Activated naive CD4-positive, alpha-beta T cell treated with anti-CD3 and anti-CD28 coated beads, Interleukin-2, amount 50 U/mL, for 16 hours (primary cell): ENCODE data around the gene IL11.

Source experiments
- DNase-seq: peaks from one replicate; pipeline ENCODE4 v3.0.0-alpha.2; 2020

The IL11 gene

DNA sequence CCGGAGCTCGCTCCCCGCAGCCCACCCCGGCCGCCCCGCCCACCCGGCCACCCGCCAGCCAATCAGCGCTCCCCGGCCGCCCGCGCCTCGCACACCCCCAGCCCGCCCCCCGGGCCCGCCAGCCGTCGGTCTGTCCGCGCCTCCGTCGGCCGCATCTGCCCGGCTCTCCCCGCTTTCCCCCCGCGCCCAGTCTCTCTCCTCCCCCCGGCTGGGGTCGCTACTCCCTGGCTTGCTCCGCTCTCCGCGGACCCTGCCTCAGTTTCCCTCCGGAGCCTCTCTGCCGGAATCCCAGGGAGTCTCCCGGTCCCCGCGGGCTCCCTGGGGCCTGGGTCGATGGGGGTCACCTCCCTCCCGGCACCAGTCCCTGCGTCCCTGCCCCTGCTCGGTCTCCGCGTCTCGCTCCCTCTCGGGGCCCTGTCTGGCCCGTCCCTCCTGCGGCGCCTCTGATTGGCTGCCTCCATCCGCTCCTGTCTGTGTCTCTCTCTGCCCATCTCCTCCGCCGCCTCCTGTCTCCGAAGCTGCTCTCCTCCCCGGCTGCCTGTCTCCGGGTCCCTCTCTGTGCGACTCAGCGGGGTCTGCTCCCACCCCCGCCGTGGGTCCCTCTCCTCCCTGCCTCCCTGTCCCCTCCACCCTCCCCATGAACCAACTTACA lies 484 bp downstream of the IL11 start:
- DNase-seq: peak; percentile 42

DNA sequence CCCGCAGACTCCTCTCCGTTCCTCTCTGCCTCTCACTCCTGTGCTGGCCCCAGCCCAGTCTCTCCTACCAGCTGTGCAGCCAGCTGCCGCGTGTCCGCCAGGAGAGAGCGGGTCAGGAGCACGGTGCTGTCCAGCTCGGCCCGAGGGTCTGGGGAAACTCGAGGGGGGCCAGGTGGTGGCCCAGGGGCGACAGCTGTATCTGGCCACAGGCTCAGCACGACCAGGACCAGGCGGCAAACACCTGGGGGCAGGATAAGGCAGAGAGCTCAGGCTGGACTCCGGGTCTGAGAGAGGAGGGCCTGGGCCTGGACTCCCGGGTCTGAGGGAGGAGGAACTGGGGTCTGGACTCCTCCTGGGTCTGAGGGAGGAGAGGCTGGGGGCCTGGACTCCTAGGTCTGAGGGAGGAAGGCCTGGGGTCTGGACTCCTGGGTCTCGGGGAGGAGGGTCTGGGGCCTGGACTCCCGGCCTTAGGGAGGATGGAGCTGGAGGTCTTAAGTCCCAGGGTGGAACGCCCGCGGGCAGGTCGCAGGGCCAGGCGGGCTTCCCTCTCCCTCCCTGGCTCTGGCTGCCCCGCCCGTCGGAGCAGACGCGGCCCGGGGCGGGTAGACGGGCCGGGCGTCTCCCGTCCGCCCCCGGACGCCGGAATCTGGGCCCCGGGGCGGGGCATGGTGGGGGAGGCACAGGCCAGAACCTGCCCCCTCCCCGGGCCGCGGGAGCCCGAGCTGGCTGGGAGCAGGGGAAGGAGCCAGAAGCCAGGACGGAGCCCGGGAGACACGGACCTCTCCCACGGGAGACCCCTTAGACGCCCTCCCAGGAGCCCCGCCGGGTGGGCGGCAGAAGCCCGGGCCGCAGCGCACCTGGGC lies 1.3 kb downstream of the IL11 start:
- no peak for DNase-seq

DNA sequence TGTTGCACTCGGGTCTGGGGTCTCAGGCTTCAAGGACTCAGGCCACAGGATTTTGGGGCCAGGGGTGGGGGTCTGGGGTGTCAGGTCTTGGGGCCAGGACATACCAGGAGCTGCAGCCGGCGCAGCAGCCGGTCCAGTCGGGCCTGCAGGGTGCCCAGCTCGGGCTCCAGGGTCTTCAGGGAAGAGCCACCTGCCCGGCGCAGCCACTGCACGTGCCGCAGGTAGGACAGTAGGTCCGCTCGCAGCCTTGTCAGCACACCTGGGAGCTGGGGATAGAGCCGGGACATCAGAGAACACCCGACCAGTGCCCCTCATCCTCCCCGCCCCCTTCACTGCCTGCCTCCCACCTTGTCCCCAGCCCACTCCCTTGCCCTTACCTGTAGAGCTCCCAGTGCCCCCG lies 2.2 kb downstream of the IL11 start:
- no peak for DNase-seq

DNA sequence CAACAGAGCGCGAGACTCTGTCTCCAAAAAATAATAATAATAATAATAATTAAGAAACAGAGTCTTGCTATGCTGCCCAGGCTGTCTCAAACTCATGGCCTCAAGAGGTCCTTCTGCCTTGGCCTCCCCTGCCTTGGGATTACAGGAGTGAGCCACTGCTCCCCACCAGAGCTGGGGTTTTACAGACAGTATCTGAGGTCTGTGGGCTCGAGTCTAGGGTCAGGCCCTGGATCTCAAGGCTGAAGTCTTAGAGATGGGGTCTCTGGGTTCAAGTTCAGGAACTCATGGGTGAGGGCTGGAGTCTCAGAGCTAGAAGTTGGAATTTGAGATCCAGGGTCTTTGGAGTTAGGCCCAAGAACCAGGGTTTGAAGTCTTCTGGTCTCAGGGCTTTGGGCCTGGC lies 3.5 kb downstream of the IL11 start:
- DNase-seq: no peak

DNA sequence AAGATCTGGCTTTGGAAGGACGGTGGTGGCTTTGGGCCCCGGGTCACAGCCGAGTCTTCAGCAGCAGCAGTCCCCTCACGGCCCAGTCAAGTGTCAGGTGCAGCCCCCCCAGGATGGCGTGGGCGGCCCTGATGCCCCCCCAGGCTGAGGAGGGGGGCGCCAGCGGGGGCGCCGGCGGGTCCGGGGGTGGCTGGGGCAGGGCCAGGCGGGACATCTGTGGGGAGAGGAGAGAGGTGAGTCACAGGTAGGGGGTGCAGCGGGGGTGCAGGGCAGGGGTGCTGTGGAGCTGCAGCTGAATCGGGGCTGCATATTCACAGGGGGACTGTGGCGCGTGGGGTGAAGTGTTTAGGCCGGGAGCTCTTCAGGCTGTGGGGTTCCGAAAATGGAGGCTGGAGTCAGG lies 4.3 kb downstream of the IL11 start:
- DNase-seq: no peak

DNA sequence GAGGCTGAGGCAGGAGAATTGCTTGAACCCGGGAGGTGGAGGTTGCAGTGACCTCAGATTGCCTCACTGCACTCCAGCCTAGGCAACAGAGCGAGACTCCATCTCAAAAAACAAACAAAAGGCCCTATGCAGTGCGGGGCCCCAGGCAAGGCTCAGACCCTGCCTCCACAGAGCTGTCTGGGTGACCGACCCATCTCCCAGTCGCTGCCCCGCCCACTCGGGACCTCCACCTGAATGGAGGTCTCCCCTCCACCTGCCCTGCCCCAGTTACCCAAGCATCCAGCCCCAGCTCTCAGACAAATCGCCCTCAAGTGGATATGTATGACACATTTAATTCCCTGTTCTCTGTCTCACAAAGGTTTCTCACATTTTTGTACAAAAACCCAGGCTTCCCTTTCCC lies 5.0 kb downstream of the IL11 start:
- DNase-seq: no peak

DNA sequence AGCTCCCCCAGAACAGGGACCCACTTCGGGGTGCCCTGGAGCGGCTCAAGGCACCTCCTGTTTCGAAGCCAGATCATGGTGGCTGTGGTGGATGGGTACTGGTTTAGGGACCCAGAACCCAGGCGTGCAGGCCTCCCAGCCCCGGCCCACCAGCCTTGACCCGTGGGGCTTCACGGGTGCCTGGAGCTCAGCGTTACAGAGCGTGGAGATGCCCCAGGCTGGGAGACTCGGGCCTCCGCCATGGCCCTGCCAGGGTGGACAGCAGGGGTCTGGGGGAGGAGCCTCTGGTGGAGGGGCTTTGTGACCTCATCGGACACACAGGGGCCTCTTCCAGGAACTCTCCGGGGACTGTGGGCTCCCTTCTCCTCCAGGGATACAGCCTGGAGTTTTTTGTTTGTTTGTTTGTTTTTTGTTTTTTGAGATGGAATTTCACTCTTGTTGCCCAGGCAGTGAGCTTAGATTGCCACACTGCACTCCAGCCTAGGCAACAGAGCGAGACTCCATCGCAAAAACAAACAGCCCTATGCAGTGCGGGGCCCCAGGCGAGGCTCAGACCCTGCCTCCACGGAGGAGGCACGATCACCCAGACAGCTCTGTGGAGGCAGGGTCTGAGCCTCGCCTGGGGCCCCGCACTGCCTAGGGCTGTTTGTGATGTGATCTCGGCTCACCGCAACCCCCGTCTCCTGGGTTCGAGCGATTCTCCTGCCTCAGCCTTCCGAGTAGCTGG lies 7.1 kb downstream of the IL11 start, which contains the start of gene GARIN5B:
TSS of gene GARIN5B (minus strand) at position 271 of the 727 bp plus-strand sequence. CDS start at position 77, 194 bp downstream.
- no peak for DNase-seq

DNA sequence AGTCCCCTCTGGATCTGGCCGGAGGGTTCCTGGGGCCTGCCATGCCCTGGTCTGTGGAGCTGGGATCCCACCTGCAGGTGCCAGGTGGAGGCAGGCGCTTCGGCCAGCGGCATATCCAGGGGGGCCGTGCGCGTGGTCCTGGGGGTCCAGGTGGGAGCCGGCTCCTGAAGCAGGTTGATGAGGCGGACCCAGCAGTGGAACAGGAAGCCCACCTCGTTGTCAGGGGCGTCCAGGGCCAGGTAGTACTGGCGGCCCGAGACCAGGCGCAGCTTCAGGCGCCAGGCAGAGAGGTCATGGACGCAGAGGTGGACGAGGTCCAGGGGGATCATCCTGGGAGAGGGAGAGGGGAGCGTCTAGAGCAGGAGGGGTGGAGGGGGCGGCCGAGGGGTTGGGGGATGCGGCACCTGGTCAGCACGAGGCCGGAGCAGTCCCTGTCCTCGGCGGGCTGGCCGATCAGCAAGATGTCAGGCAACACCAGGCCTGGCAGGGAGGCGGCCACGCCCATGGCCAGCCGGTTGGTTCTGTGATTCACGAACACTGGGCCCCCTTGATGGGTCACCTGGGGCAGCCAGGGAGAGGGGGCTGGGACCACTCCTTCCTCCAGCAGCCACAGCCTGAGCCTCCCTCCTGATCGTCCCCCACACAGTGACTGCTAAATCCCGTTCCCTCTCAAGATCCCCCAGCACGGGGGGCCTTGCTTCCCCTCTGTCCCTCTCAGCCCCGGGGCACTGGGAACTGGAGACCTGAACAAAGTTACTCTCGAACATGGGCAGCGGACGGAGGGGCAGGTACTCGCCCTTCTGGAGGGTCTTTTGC lies 7.9 kb downstream of the IL11 start:
- no peak for DNase-seq

DNA sequence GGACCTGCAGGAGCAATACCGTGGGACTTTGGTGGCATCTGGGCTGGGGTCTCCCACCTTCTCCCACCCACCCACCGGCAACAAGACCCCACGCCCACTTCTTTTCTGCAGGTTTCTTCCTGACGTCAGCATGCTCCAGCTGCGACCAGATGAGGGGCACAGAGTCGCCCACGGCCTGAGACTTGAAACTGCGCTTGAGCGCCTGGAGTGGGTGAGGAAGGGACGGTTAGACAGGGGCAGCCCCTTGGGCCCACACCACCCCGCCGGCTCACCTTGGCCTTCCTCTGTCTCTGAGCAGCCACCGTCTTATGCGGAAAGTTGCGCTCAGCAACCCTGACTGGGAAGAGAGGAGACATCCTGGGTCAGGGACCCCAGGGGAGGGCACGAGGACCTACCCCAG lies 9.4 kb downstream of the IL11 start:
- DNase-seq: no peak

DNA sequence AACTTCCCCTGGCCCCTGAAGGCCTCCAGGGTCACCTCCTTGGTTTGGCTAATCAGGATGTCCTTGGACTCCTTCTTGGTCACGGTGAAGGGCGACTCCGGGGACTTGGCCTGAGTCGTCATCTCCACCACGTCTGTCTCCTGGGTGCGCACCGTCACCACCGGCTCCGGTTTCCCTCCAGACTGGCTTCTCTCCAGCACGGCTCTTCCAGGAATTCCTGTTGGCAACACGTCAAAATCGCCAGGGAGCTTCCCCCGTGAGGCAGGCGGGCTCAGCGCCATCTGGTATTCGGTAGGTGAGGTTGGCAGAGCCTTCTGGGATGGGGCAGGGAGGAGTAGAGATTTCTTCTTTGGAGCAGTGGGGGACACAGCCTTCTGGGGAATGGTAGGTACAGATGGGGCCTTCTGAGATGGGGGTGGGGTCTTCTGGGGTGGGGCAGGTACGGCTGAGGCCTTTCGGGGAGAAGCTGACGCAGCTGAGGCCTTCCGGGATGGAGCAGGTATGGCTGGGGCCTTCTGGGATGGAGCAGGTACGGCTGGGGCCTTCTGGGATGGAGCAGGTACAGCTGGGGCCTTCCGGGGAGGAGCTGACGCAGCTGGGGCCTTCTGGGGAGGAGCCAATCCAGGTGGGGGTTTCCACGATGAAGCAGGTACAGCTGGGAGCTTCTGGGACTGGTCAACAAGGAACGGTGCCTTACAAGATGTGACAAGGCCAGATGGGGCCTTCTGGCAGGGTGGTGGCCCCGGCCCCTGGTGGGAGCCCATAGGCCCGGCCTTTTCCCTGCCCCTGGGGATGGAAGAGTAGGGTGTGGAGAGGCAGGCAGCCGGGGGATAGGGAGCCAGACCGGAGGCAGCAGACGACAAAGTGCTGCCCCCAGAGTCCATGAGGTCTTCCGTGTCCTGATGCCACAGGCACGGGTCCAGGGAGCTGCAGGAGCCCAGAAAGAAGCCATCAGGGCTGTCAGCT lies 11.0 kb downstream of the IL11 start:
- DNase-seq: no peak

DNA sequence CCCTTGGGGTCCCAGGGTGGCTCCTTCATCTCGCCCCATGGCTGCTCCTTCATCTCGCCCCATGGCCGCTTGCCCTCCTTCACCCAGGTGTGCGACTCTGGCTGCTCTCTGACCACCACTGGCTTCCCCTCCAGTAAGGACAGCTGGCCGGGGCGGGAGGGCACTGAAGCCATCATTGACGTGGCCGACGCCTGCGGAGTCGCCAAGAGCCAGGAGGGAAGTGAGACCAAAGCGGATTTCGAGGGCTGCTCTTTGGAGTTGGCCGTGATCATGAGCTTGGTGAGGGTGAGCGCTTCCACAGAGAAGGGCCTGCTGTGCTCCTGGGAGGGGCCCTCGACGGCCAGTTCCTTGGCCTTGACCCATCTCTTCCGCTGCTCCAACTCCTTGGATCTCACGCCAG lies 11.8 kb downstream of the IL11 start:
- DNase-seq: no peak

DNA sequence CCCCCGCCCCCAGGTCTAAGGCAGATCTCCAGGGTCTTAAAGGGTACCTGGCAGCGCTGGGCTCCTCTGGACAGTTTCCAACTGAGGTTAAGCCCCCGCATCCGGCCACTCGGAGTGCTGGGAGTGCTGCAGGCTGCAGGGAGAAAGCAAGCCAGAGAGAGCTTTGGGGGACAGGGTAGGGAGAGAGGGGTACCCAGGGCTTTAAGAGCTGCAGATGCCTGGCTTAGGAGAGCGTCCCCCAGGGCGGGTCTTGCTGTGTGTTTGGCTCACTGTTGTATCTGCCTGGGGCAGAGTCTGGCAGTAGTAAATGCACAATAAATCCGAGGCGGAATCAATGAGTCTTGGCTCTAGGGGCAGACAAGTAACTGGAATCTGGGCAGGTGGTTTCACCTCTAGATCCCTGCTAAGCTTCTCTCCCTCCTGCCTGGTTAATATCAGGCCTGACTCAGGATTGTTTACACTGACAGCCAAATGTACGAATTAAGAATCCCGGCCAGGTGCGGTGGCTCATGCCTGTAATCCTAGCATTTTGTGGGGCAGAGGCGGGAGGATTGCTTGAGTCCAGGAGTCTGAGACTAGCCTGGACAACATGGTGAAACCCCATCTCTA lies 14.9 kb downstream of the IL11 start:
- no peak for DNase-seq

DNA sequence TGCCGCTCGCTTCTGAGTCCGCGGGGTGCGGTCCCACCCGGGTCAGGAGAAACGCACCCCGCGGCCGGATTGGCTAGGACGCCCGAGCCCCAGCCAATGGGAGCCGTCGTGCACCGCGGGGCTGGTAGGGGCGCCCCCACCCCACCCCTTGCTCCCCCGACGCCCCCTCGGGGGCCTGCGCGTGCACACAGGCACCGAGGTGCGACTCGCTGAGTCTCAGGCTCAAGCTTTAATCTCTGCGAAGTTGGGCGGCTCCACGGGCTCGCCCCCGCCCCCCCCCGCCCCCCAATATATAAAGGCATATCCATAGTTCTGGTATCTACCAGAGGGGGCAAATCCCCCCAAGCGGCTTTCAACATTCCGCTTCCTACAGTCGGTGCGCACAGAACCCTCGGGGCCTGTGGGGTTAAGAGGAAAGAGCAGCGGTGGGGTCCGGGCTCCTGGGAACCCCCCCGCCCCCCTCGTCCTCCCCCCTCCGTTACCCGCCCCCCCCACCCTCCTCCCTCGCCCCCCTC lies 15.5 kb downstream of the IL11 start, which contains the start of gene COX6B2:
TSS of gene COX6B2 (minus strand) at position 22 of the 515 bp plus-strand sequence. CDS start 198 bp downstream, outside the sequence.
- no peak for DNase-seq

DNA sequence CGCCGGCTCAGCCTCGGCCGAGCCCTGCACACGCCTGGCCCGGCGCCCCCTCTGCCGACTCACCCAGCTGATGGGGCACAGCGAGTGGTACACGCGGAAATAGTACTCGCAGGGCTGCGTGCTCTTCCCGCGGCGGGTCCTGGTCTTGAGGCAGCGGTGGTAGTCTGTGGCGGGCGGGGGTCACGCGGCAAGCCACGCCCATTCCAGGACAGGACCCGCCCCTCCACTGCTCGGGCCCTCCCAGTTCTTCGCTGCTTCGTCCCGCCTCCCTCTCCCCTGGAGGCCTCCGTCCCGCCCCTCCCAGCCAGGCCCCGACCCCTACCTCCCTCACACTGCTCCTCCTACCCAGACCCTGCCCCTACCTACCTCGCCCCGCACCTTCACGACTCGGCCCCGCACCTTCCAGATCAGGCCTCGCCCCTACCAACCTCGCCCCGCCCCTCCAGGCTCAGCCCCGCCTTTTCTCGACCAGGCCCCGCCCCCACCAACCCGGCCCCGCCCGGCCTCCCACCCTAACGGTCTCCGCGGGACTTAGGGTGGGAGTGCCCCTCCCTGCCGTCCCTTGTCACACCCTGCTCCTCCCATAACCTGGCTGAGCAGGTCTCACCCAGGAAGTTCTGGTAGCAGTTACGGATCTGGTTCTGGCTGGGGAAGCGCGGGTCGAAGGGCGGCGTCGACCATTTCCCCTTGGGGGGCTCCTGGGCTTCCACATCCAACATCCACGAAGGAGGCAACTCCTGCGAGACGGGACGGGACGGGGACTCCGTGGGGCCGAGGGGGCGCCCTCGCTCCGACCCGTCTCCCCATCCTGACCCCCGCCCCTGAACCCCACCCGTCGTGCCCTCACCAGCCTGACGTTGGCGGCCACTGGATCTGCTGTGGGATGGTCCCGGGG lies 16.2 kb downstream of the IL11 start:
- peak; percentile 71 for DNase-seq

DNA sequence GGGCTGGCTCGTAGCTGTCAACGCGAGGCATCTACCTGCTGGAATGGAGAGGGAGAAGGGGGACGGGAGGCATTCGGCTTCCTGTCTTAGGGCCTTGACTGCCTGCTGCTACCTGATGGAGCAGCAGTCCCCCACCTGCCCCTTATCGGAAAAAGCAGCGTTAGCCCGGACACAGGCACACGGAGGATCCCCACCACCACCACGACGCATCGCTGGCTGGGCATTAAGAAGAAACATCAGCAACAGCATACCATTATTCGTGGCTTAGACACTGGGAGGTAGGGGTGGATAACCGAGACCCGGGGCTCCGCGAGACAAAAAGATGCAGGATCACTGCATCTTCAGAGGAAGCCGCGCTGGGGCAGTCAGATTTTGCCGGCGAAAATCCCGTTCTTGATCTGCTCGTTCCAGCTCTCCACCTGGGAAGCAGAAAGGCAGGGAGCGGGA lies 16.9 kb downstream of the IL11 start:
- no peak for DNase-seq

DNA sequence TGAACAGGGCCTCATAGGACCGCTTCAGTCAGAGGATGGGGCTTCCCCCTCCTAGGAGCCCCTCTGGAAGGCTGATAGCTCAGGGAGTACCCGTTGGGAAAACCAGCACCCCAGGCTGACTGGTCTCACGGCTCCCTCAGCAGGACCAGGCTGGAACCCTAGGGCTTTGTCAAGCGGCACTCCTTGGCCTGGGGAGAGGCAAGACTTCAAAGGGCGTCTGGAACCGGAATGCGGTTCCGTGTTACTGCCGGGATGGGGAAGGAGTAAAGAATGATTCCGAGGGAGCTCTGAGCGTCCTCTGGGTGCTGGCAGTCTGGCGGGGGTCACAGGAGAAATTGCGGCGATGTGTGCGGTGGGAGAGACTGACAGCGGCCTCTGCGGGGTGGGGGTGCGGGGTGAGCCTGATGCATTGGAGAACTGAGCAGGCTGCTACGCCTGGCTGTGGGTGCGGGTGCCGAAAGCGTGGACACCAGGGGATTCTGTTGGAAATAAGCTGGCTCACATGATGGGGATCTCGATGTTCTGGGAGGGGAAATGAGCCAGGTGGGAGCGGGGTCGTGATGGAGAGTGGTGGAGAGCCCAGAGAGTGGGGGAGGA lies 17.6 kb downstream of the IL11 start:
- DNase-seq: no peak

DNA sequence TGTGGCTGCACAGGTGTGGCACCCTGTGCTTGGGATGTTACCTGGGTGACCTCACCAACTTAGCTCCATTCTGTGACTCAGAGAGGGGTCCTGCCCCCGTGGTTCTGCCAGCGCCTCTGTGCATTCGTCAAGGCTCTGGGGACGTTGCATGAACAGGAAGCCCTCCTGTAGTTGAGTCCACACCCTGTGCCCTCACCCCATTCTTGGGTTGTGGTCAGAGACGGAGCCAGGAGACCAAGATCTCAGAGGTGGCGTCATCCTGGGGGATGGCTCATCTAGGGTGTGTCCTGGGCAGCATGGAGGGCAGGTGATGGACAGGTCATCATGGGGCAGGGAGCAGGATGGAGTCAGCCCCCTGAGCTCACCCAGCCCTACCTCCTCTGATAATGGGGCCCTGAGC lies 18.2 kb downstream of the IL11 start:
- no peak for DNase-seq

DNA sequence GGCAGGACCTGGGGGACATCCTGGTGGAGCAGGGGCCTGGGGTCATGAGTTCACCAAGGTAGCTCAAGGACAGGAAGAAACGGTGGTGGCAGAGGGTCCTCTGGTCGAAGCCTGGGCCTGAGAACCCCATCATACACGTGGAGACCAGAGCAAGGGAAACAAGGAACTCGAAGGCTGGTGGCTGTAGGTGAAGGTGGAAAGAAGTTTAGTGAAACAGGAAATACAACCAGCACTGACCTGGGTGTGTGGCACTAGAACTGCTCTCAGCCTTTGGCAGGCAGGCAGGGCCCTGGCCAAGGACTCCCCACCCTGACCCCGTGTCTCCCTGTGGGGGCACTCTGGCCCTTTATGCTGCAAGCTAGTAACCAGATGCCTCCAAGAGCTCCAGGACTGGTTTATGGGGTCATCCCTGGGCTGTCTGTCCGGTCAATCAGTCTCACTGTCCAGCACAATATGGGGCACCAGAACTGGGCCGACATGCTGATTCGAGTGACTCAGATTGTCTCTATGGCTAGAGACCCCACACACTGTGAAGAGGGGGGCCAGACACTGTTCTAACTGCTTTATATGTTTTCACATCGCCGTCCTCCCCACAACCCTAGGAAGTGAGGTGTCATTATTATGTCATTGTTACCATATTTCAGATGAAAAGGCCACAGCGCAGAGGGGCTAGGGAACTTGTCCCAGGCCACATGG lies 19.5 kb downstream of the IL11 start:
- no peak for DNase-seq
